Jurkat, Clone E6-1 (cell line): ENCODE data around the gene GALNT7.
"Not testable (repeated sequence)": the region's sequence is repeated elsewhere in the genome, so short reads cannot be mapped to it uniquely, and the experiment has no call there.

Experiments
- DNase-seq: peaks from one replicate; pipeline ENCODE4 v3.0.0-alpha.2; 2011; ENCODE audit warnings: low read depth, low spot score
- H3K4me3 ChIP-seq: 2 replicates; pipeline ENCODE4 v1.5.1; 2011; ENCODE audit warnings: mild to moderate bottlenecking, low read length, control low read depth, moderate library complexity

The GALNT7 gene

DNA sequence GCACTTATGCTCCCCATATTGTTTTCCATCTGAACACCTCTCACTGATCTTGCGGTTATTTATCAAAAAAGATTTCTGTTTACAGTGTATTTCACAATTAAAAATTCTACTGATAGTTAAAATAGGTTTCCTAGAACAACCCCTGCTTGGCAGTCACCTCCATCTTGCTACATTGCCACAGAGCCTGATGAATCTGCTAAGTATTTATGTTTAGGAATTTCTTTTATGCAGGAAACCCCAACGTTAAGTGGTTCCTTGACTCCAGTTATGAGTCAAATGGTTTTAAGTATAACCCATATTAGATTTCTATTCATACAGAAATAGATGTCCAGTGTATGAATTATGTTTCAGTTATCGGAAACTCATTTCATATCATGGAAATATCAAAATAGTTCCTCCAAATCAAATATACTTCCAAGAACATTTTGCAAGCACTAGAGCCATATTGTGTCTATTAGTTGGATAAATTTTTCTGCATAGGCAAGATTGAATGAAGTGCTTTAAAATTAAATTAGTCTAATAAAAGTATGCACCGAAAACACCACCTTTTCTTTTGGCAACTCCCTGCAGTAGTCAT is 20.6 kb downstream of the GALNT7 start:
- no peak for DNase-seq
- no peak overlapping the region for H3K4me3 ChIP-seq

DNA sequence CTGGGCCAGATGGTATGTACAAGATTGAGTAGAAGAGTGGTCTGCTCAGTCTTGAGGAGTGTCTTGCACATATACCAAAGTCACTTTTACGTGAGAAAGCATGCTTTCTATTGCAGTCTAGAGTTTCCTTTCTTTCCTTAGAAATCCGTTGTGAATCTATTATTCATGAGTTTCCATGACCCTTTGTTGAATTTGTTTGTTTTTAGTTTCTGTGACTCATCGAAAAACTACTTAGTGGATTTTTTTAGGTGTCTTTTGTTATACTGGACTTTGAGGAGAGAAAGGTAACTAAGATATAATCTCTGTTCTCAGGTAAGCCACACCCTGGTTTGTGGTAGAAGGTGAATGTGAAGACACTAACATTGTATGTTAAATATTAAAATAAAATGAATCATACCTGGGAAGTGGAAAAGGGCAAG is 23.0 kb downstream of the GALNT7 start:
- H3K4me3 ChIP-seq, result no peak overlapping the region
- DNase-seq, result no peak

DNA sequence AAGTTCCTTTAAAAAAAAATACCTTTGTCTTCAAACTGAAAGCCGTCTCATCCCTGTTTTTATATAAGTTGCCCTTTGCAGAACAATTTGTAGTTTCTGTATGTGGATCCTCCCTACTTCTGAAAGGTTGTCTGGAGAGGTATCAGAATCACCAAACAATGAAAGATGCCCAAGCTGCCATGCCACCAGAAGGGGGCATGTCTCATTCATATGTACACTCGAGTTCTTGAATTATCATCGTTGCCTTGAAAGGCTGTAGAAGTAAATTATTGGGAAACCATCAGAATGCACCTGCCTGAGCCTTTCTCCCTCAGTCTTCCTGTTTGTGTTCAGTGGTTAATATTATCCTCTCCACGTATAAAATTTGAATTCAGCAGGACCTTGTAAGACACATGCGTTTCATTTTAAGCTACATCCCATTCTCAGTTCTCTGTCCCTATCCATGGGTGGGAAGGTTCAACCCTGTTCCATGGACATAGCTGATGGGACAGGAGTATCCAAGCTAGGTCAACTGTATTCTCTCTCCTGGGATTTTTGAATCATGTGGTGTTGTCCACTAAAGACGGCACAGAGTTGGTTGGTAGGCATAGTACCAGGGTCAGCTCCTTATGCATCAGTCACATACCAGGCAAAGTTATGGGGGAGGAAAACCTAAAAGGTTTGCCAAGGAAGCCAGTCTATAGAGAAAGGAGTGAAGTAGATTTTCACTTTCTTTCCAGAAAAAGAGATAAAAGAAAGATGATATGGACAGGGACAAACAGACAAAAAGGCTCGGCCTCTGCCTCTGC is 24.0 kb downstream of the GALNT7 start:
- DNase-seq, result peak; percentile 52
- H3K4me3 ChIP-seq, result no peak overlapping the region

DNA sequence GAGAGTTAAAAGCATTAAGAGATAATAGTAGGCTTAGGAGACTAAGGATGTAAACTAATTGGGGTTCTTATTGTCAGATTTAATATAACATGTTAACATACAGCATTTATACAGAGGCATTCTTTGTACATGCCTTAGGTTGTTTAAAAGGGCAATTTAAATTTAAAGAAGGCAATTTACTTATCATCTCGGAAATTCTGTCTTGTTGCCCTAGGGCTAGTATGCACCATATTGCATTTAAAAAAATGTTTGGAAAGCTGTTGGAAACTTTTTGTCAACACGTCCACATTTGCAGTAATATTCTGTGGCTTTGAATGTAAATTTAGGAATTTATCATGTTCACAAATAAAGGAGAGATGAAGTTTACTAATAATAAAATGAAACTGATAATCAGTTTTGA is 25.5 kb downstream of the GALNT7 start:
- no peak for DNase-seq
- no peak overlapping the region for H3K4me3 ChIP-seq

DNA sequence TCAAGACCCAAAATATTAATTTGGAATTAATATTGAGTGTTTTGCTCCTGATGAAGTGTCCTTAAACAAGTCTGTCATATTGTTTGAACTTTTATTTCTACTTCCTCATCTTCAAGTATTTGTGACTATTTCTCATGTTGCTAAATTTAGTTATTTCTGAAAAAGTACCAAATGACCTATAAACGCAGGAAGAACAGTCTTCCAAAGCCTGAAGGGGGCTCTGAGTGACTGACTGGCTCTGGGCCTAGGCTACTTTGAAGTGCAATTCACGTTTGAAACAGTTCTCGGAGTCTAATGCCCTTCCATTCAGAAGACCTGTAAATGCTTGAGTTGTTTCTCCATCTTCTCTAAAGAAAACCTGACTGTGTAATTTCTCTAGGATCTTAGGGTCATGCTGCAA is 26.5 kb downstream of the GALNT7 start:
- H3K4me3 ChIP-seq, result no peak overlapping the region
- DNase-seq, result no peak

DNA sequence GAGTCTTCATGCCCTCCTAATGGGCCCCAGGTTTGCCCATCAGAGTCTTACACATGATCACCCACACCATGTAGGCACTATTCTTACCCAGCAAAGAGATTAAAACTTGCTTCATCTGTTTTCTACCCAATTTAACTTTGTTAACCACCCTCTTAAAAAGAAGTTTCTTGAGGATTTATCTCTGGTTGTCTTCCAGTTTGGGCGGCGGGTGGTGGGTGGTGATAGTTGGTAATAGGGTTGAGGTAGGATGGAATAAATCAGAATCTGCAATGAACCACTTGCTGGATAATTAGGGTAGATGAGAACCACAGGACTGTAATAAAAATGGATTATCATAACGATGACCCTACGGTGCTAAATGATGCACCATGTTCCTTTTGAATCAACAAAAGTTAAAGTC is 30.9 kb downstream of the GALNT7 start:
- H3K4me3 ChIP-seq, result no peak overlapping the region
- no peak for DNase-seq

DNA sequence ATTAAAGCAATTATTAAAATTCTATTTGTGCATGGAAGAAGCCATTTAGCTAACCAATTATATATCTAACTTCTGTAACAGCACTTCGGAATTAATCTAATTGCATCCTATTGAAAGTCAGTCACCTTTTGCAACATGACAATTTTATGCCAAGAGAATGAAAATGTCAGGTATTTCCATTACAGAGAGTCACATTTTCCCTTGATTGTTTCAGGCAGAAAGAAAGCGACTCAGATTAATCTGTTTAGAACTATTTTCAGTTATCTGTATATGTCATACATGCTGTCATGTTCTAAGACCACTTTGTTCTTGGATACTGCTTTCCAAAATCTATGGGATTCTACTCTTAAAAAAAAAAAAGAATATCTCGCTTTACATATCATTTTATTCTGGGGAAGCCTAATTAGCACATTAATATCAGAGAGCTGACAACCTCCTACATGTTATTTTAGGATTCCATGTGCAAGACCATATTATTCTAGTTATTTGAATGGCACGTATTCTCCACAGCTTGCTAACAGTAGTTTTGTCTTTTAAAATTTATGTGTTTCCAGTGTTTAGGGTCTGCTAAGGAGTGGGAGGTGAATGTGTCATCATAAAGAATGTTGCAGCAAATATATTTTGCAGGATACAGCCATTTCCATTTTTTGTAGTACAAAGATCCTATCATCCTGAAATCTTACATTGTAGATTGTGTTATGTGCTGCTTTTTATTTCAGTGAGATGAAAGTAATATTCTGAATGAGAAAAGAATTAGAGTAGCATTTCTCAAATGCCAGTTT is 31.7 kb downstream of the GALNT7 start:
- no peak overlapping the region for H3K4me3 ChIP-seq
- DNase-seq, result no peak

DNA sequence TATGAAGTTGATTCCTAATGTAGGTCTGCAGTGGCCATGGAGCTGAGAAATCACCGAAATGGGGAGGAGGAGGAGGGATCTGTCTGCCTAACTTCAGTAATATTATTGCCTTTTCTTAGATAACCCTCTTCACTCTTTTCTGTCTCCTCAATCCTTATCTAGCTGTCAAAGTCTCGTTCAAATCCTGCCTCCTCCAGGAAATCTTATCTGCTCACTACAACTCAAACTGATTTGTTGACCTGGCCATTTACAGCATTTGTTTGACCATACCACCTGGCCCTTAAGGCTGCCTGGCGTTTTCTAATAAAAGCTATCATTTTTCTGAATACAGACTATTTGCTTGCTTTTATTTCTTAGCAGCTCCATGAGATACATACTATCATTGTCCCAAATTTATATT is 33.8 kb downstream of the GALNT7 start:
- no peak overlapping the region for H3K4me3 ChIP-seq
- no peak for DNase-seq

DNA sequence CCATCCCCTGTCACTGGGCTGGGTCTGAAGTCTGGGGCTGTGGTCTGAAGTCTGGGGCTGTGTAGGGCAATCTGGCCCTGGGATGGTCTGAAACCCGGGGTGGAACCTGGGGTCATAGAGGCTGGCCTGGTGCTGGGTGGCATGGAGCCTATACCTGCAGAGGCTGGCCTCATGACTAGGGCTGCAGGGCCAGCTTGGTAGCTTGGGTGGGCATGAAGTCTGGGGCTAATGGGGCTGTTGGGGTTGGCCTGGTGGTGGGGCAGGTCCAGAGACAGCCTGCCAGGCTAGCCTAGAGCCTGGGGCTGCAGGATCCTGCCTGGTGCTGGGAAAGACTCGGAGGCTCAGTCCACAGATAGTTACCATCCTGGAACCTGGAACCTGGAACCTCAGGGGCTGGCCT is 37.0 kb downstream of the GALNT7 start:
- DNase-seq, result no peak
- H3K4me3 ChIP-seq, result no peak overlapping the region

DNA sequence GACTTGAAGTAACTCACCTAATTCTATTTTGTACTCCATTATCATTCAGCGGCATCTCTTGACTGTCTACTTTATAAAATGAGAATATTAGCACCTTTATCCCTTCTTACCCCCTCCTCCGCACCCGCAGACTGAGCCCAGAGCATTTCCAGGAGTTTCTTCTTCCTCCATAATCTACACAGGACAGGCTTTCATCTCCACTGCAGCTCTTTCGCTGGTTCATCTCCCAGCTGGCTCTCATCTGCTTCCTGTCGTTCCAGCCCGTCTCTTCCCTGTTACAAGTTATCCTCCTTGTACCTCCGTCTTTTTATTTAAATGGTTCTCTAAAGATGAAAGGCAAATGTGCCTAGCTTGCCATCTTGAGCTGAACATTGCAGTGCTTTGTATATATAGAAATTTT is 39.8 kb downstream of the GALNT7 start:
- no peak for DNase-seq
- no peak overlapping the region for H3K4me3 ChIP-seq

DNA sequence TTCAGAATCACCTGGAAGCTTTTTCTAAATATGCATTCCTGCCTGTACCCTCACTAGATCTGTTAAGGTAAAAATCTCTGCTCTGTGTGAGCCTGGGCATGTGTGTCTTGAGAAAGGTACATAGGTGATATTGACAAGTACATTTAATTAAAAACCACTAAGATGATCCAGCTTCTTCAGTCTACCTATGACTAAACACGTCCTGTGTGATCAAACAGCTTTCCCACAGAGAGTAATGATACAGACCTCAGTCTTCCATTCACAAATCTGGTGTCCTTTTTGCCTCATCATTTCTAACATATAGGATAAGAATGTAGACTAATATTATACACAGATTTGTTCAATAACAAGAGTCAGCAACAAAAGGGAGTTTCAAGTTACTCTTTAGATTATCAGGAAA is 42.6 kb downstream of the GALNT7 start:
- no peak overlapping the region for H3K4me3 ChIP-seq
- no peak for DNase-seq

DNA sequence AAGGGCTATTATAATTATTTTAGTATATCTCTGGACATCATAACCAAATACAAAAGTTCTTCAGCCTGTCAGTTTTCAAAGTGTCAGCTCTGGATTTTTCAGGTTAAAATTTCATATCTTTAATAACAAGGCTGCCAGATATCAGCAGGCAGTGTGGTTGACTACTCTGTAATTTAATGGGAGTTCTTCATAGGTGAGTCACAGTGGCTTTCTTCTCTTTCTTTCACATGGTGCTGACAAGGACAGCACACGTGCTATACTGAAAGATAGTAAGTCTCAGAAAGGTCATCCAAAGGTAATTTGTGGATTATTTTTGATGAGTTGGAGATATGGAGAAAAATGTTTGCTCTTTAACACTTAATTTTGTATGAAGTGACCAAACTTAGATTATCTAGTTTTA is 43.2 kb downstream of the GALNT7 start:
- no peak for DNase-seq
- no peak overlapping the region for H3K4me3 ChIP-seq

DNA sequence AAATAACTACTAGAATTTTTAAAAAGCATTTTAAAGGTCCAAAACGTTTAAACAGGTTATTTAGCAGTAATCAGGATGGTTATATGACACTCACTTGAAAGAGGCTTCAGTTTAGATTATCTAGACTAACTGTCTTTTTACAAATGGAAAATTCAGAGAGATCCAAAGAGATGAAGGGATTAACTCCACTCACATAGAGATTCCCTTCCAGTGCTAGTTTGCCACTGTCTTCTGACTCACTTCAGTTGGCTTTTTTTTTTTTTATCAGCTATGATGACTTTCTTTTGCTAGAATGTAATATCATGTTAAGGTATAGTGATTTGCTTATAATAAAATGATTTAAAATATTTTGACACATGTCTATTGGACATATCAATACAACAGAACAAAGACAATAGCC is 43.8 kb downstream of the GALNT7 start:
- no peak for DNase-seq

DNA sequence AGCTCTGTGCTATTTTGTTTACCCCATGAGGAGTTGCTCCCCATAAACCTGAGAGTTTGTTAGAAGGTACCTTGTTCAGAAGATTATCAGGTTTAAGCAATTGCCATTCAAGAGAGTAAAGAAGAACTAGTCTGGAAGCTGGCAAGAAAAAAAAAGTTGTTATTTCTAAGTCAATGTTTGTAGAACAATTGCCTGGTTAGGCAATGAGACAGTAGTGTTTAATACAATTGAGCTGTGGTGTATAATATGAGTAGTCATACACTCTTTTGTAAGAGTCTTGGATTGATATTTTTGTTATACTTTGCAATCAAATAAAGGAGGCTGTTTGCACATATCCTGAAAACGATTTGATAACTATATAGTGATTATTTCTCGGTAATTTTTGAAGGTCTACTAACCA is 44.7 kb downstream of the GALNT7 start:
- no peak overlapping the region for H3K4me3 ChIP-seq

More for the DNA sequence above, 43.8 kb downstream of the GALNT7 start:
- no peak overlapping the region for H3K4me3 ChIP-seq

DNA sequence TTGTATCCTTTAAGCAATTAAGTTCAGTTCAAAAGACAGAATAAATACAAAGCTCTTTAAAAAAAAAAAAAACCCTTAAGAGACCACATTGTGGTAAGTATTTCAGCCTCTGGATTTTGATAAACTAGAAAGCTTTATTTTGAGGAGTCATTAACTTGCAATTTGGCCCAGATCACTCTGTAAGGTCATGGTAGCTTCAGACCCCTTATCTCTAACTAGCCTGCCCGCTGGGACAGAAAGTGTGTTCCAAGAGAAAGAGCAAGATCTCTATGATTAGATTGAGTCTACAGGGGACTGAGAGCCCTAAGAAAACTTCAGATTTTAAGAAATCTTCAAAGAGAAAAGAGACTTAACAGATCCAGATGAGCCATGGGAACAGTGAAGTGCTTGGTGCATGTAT is 45.6 kb downstream of the GALNT7 start:
- DNase-seq, result no peak
- no peak overlapping the region for H3K4me3 ChIP-seq

More for the DNA sequence above, 44.7 kb downstream of the GALNT7 start:
- DNase-seq, result no peak

DNA sequence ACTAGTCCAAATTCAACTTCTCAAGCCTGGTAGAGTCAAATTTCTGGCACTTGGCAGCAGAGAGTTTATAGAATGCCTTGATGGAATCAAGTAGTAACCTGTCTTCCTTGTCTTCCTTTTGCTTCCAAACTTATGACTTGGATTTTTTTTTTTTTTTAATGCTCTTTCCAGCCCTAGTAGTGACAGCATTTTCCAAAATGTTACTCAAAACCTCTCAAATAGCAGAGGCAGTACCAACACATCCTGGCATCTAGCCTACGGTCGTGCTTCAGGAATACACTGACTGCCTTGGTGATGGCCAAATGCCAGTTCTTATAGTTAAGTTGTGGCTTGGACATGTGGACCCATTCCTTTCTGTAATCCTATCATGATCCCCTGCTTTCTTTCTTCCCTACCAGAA is 46.0 kb downstream of the GALNT7 start:
- no peak for DNase-seq
- no peak overlapping the region for H3K4me3 ChIP-seq

DNA sequence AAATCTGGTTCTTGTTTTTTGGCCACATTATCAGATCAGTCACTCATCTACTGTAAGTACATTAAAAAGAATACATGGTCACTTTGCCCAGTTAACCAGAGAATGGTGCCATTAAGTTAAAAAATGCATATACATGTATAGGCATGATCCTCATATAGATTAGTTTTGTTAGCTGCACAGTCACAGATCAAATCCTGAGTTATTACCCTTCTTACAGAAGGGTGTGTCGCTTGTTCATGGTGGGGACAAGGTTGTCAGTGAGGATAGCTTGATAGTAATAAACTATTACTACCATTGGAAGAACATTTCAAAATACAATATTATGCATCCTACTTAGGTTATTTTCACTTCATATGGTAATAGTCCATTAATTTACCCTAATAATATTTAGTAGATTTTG is 48.5 kb downstream of the GALNT7 start:
- no peak overlapping the region for H3K4me3 ChIP-seq
- DNase-seq, result no peak

DNA sequence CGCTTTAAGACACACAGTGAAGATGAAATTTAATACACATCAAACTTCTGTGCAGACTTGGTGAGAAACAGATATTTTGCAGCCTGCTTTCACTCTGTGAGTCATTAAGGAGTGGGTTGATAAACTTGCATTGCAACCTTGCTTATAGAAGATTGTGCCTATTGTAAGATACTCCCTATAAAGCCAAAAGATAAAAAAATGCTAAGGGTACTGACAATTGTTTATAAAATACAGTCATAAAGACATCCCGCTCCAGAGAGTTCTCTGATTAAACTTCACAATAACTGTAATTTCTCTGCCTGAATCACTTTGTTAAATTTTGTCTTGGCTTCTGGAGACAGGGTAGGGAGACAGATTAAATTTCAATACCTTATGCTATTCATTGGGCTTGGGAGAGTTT is 49.1 kb downstream of the GALNT7 start:
- no peak overlapping the region for H3K4me3 ChIP-seq
- no peak for DNase-seq

DNA sequence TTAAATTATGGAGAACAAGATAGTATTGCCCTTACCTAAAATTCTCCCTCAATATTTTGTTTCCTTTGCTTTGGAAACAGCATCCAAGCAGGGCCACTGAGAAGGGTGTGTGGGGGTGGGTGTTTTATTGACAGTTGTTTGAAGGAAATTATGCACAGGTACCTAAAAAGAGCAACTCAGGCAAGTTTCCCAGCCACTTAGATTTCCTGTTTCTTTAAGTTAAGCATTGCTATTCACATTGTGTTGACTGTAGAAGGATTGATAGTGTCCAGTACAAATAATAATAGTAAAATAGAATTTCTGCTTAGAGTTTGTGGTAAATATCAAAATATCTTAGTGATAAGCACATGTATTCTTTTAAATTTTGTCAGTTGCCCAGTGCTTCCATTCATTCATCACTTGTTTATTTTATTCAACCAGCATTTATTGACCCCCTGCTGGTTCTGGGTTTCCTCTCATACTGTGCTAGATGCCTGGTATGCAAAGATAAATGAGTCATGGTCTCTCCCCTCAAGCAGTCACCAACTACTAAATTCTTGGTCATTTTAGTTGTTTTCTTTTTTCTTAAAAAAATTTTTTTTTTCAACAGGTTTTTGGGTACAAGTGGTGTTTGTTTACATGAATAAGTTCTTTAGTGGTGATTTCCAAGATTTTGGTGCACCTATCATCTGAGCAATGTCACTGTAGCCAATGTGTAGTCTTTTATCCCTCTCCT is 50.0 kb downstream of the GALNT7 start:
- DNase-seq, result no peak
- H3K4me3 ChIP-seq, result no peak overlapping the region

DNA sequence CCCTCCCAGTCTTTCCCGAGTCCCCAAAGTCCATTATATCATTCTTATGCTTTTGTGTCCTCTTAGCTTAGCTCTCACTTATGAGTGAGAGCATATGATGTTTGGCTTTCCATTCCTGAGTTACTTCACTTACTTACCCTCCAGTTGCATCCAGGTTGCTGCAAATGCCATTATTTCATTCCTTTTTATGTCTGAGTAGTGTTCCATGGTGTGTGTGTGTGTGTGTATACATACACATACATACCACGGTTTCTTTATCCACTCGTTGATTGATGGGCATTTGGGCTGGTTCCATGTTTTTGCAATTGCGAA is 50.5 kb downstream of the GALNT7 start:
- not testable (repeated sequence) for DNase-seq, H3K4me3 ChIP-seq
